Progenitor cell of endocrine pancreas (in vitro differentiated cells): Measurements from ENCODE around the gene HDAC8. TPM values are rescaled to one million over a fixed set of nuclear protein-coding genes. Genes with fewer than 3 reads are reported as not detected.

Experiments used
- DNase-seq: peaks from one replicate; pipeline ENCODE4 v3.0.0; 2021; ENCODE audit warnings: low spot score; ENCODE audit not compliant: unreplicated experiment
- H3K27ac Mint-ChIP-seq: 2 replicates; pipeline ENCODE4 v1.8.0; 2021; ENCODE audit warnings: mild to moderate bottlenecking, moderate library complexity, mixed read lengths
- H3K27me3 Mint-ChIP-seq: 2 replicates; pipeline ENCODE4 v1.8.0; 2021; ENCODE audit warnings: mixed read lengths
- H3K36me3 Mint-ChIP-seq: 2 replicates; pipeline ENCODE4 v1.8.0; 2022; ENCODE audit warnings: mixed read lengths; ENCODE audit not compliant: insufficient read depth
- H3K4me1 Mint-ChIP-seq: 2 replicates; pipeline ENCODE4 v1.8.0; 2021; ENCODE audit warnings: low read depth, mixed read lengths
- H3K4me3 Mint-ChIP-seq: 2 replicates; pipeline ENCODE4 v1.8.0; 2021; ENCODE audit warnings: low read depth, mild to moderate bottlenecking, moderate library complexity, mixed read lengths
- H3K9me3 Mint-ChIP-seq: 2 replicates; pipeline ENCODE4 v1.8.0; 2021; ENCODE audit warnings: low read depth, mixed read lengths
- long read RNA-seq: library from polyadenylated mRNA; unstranded; transcript quantifications from one replicate; pipeline ENCODE4 v2.0.0, GENCODE V29; 2020
- total RNA-seq: library from RNA; stranded (reverse); gene quantifications from 2 replicates; pipeline ENCODE4 v1.2.1, GENCODE V29; 2021
- TF ChIP-seq, protein P1 (sequence below): fragments of 200-600 bp; sonication (generic); IDR thresholded peaks from one replicate; pipeline ENCODE4 v1.5.0; 2021; ENCODE audit warnings: antibody characterized with exemption, mild to moderate bottlenecking; ENCODE audit not compliant: unreplicated experiment

Gene HDAC8
- total RNA-seq, result 37.6 and 38.4 TPM in 2 replicates
- long read RNA-seq, full-length matches to known transcripts, result 96 of 118 reads
- long read RNA-seq, partial matches to known transcripts, result 4 of 118 reads
- long read RNA-seq, other reads (novel, unspliced or antisense), result 18 of 118 reads

DNA sequence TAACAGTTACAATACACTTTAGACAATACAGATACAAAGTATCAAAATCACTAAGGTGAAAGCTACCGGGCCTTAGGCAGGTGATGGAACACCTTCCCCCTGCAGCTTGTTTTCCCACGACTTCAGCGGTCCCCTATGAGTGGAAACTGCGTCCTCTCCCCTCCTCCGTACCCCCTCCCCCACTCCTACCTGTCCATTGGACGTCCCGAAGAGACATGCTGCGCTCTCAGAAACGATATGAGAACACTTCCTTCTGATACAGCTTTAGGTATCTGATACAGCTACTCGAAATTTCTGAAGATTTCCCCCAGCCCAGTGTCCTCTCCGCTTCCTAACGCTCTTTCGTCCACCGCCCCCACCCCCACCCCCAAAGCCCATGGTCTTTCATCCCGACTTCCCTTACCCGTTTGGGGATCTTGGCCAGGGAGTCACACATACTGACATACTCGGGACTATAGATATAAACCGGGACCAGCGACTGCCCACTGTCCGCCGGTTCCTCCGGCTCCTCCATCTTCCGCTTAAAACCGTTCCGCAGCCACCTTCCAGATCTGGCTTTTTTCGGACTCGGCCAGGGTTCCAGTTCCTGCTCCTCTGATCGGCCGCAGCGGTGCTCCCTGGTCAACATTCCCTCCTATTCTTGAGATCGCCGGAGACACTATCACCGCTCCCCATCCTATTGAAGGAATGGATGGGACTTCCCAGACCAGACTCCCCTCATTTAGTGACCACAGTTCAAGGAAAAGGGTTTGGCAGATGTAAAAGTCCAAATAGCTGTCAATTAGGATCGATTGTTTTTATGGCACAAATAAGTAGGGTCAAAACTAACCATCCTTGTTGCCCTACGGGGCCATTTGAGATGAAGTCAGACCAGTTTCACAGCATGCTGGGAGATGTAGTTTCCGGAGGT is at the start of gene HDAC8:
Gene HDAC8 (minus strand): TSS at position 596 of the 910 bp plus-strand sequence. CDS start 82 bp downstream, at position 514.
- H3K27ac Mint-ChIP-seq, result peak within 1 kb of the TSS; percentile 89
- H3K27me3 Mint-ChIP-seq, result no peaks in the 10 kb centered on the region
- peak; percentile 11 for DNase-seq
- TF ChIP-seq, protein P1, sequence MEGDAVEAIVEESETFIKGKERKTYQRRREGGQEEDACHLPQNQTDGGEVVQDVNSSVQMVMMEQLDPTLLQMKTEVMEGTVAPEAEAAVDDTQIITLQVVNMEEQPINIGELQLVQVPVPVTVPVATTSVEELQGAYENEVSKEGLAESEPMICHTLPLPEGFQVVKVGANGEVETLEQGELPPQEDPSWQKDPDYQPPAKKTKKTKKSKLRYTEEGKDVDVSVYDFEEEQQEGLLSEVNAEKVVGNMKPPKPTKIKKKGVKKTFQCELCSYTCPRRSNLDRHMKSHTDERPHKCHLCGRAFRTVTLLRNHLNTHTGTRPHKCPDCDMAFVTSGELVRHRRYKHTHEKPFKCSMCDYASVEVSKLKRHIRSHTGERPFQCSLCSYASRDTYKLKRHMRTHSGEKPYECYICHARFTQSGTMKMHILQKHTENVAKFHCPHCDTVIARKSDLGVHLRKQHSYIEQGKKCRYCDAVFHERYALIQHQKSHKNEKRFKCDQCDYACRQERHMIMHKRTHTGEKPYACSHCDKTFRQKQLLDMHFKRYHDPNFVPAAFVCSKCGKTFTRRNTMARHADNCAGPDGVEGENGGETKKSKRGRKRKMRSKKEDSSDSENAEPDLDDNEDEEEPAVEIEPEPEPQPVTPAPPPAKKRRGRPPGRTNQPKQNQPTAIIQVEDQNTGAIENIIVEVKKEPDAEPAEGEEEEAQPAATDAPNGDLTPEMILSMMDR, result no peak
- peaks cover 2% of the 10 kb centered on the region for H3K36me3 Mint-ChIP-seq
- peaks cover 5% of the 10 kb centered on the region for H3K4me1 Mint-ChIP-seq
- peaks cover 9% of the 10 kb centered on the region for H3K9me3 Mint-ChIP-seq
- peak within 1 kb of the TSS; percentile 89 for H3K4me3 Mint-ChIP-seq

DNA sequence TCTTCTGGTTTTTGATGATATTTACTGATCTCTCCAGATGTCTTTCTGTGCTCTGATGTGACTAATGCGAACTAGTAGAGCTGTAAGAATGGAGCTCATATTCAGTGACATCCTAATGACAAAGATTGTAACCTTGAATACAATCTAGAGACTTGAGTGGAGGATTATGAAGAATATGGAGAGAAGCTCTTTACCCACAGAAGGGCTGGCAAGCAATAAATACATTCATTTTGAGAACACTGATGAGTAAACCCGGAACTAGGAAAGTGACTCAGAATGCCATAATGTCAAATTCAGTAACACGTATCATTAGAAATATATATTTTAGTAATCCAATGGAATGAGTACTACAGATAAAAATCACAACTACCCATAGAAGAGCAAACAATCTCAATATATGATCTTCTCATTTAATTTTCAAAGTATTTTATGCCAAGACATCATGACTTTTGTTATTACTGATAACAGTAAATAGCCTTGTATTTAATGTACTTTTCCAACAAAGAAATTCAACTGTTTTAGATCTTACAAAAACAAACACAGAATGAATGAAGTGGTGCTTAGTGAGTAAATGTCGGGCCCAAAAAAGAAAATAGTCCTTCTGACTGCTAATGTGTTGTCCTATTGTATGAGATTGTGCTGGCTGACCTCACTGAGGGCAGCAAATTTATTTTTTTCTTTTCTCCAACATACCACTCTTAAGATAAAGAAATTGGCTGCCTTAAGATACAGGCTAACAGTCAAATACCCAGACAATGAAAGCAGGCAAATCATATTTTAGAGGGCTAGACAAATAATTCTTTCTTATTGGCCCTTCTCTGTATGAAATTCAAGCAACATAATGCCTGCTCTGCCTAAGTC is 49.2 kb upstream of the HDAC8 start:
- peaks cover 17% of the 10 kb centered on the region for H3K9me3 Mint-ChIP-seq
- TF ChIP-seq, protein P1, result no peak
- no peaks in the 10 kb centered on the region for H3K27me3 Mint-ChIP-seq
- H3K36me3 Mint-ChIP-seq, result peaks cover 7% of the 10 kb centered on the region
- no peak overlapping the region for H3K27ac Mint-ChIP-seq
- no peak for DNase-seq
- no peak overlapping the region for H3K4me3 Mint-ChIP-seq
- H3K4me1 Mint-ChIP-seq, result no peaks in the 10 kb centered on the region

DNA sequence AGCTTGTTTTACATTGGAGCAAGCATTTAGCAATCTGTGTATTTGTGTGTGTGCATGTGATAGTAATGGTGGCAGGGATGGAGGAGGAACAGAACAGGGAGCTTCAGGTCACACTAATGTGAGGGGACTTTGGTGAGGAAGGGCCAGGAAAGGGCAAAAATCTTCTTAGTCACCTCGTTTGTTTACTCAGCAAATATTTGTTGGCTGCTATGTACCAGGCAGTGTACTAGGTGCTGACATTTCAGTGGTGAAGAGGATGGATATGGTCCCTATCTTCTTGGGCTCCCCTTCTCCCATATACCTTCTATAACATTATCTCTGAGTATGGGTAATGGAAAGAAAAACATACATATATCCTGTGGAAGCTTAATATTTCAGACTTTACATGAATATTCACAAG is 48.5 kb upstream of the HDAC8 start:
- TF ChIP-seq, protein P1, result no peak
- no peak for DNase-seq
- Mint-ChIP-seq H3K27me3 (no peaks in the 10 kb centered on the region), H3K27ac (no peak overlapping the region), H3K36me3 (peaks cover 7% of the 10 kb centered on the region), H3K9me3 (peaks cover 17% of the 10 kb centered on the region), H3K4me3 (no peak overlapping the region), H3K4me1 (no peaks in the 10 kb centered on the region)

DNA sequence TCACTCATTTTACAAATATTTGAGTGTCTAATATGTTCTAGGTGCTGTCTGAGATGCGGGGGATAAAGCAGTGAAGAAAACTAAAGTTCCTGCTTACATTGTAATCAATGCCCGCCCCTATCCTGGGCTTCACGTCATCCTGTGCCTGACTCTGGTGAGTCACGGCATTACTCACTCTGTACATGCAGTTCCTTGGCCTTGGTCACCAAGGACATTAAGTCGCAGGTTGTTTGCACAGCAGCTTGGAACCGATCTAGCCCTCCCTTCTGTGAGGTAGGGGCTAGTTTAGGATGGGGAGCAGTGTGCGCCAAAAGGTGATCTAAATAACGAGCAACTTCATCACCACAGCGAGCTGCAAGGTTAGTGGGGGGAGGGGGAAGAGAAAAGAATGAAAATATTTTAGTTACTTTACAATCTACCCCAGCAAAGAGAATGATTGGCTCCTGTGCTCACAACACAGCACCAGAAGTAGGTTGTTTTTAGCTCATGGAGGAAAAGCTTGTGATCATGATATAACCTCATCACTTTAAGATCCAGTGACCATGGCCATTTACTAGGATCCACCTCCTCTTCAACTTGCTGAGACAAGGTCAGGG is 48.0 kb upstream of the HDAC8 start:
- no peak overlapping the region for H3K27ac Mint-ChIP-seq
- H3K4me1 Mint-ChIP-seq, result no peaks in the 10 kb centered on the region
- peaks cover 7% of the 10 kb centered on the region for H3K36me3 Mint-ChIP-seq

More for the DNA sequence above, 48.0 kb upstream of the HDAC8 start:
- peaks cover 17% of the 10 kb centered on the region for H3K9me3 Mint-ChIP-seq
- H3K27me3 Mint-ChIP-seq, result no peaks in the 10 kb centered on the region
- DNase-seq, result no peak
- H3K4me3 Mint-ChIP-seq, result no peak overlapping the region
- TF ChIP-seq, protein P1, result no peak
